SK-N-MC (cell line): ENCODE results near the gene MISP3.

Experiments
- EZH2 ChIP-seq: fragments of 200-600 bp; sonication (generic); IDR thresholded peaks from one replicate; pipeline ENCODE4 v1.6.1; 2017; ENCODE audit warnings: antibody characterized with exemption
- FOXP2 ChIP-seq: optimal IDR thresholded peaks from 2 replicates; pipeline ENCODE3; 2011; ENCODE audit warnings: mild to moderate bottlenecking, moderate library complexity; ENCODE audit not compliant: insufficient read depth; ENCODE audit errors: extremely low read length, control extremely low read depth
- POLR2AphosphoS5 ChIP-seq: IDR thresholded peaks from 2 replicates; pipeline ENCODE4 v1.6.1; 2012; ENCODE audit warnings: mild to moderate bottlenecking, low read depth, low read length, borderline replicate concordance

DNA sequence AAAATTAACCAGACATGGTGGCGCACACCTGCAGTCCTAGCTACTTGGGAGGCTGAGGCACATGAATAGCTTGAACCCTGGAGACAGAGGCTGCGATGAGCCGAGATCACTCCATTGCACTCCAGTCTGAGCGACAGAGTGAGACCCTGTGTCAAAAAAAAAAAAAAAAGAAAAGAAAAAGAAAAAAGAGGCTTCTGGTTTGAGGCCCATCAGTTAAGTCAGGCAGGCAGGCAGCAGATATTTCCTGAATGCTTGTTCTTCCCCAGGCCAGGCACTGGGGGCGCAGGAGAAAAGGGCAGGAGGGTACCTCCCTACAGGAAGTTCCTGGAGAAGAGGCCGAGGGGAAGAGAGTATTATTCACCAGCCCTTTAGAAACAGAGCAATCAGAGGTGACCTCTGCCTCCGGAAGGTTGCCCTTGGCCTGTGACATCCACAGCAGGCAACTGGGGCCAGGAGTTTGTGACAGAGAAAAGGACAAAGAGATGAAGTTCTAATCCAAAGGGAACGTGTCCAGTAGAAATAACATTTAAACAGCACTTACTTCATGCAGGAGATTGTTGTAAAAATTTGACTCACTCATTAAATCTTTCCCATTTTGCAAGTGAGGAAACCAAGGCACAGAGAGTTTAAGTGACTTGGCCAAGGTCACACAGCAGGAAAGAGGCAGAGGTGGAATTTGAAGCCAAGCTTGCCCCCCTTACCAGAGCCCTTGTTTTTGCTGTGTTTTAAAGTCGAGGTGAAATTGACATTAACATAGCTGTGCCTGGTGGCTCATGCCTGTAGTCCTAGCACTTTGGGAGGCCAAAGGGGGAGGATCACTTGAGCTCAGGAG is 49.0 kb upstream of the MISP3 start:
- TF ChIP-seq POLR2AphosphoS5 (no peak), EZH2 (no peak), FOXP2 (no peak)
